Ishikawa (cell line): ENCODE measurements around the gene OSCAR.

ENCODE experiments used
- CREB1 ChIP-seq: IDR thresholded peaks from 2 replicates; pipeline ENCODE4 v1.6.1; 2012; ENCODE audit warnings: low read depth
- EP300 ChIP-seq: IDR thresholded peaks from 2 replicates; pipeline ENCODE4 v1.6.1; 2012; ENCODE audit warnings: borderline replicate concordance
- FOXM1 ChIP-seq: IDR thresholded peaks from 2 replicates; pipeline ENCODE4 v1.6.1; 2012; ENCODE audit warnings: low read depth, borderline replicate concordance
- RAD21 ChIP-seq: IDR thresholded peaks from 2 replicates; pipeline ENCODE4 v1.6.1; 2012; ENCODE audit warnings: low read depth
- TF ChIP-seq, protein P1 (sequence below): IDR thresholded peaks from 2 replicates; pipeline ENCODE4 v1.6.1; 2012

DNA sequence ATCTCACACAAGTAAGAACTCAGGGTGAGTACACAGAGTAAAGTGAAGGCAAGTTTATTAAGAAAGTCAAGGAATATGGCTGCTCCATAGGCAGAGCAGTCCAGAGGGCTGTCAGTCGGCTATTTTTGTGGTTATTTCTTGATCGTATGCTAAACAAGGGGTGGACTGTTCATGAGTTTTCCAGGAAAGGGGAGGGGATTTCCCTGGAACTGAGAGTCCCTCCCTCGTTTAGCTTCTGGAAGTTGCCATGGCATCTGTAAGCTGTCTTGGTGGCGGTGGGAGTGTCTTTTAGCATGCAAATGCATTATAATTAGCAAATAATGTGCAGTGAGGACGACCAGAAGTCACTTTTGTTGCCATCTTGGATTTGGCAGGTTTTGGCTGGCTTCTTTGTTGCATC lies 31.1 kb downstream of the OSCAR start:
- TF ChIP-seq CREB1 (no peak), EP300 (no peak), RAD21 (no peak), FOXM1 (no peak)
- TF ChIP-seq, protein P1, sequence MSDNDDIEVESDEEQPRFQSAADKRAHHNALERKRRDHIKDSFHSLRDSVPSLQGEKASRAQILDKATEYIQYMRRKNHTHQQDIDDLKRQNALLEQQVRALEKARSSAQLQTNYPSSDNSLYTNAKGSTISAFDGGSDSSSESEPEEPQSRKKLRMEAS: no peak
